AG09309 (cell line): Measurements from ENCODE around the gene LMOD3.

Source experiments
- DNase-seq: peaks from one replicate; pipeline ENCODE4 v3.0.0-alpha.2; 2010; ENCODE audit warnings: low read depth
- H3K4me3 ChIP-seq: 2 replicates; pipeline ENCODE4 v1.5.1; 2011; ENCODE audit warnings: mild to moderate bottlenecking, low read depth, low read length, moderate library complexity; ENCODE audit not compliant: control insufficient read depth
- TF ChIP-seq, protein P1 (sequence below): IDR thresholded peaks from 2 replicates; pipeline ENCODE4 v1.5.1; 2011; ENCODE audit warnings: mild to moderate bottlenecking, low read depth, low read length, inconsistent platforms; ENCODE audit not compliant: insufficient read depth, control insufficient read depth; ENCODE audit errors: missing control alignments

Gene LMOD3

DNA sequence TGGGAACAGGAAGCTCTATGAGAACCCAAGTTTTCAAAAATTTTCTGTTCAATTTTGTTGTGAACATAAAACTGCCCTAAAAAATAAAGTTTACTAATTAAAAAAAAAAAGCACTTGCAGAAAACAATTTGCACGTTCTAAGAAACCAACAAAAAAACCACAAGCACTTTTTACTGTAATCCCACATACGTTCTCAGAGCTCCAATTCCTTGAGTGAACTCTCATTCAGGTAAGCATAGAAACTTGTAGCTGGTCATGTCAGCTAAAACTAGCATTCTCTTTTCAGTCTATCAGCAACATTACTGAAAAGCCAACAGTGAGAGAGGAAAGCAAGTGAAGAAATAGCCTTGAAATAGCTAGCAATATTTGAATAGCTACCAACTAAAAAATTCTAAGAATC, 58.8 kb downstream of the LMOD3 start:
- TF ChIP-seq, protein P1, sequence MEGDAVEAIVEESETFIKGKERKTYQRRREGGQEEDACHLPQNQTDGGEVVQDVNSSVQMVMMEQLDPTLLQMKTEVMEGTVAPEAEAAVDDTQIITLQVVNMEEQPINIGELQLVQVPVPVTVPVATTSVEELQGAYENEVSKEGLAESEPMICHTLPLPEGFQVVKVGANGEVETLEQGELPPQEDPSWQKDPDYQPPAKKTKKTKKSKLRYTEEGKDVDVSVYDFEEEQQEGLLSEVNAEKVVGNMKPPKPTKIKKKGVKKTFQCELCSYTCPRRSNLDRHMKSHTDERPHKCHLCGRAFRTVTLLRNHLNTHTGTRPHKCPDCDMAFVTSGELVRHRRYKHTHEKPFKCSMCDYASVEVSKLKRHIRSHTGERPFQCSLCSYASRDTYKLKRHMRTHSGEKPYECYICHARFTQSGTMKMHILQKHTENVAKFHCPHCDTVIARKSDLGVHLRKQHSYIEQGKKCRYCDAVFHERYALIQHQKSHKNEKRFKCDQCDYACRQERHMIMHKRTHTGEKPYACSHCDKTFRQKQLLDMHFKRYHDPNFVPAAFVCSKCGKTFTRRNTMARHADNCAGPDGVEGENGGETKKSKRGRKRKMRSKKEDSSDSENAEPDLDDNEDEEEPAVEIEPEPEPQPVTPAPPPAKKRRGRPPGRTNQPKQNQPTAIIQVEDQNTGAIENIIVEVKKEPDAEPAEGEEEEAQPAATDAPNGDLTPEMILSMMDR = no peak
- no peak overlapping the region for H3K4me3 ChIP-seq
- DNase-seq = no peak

DNA sequence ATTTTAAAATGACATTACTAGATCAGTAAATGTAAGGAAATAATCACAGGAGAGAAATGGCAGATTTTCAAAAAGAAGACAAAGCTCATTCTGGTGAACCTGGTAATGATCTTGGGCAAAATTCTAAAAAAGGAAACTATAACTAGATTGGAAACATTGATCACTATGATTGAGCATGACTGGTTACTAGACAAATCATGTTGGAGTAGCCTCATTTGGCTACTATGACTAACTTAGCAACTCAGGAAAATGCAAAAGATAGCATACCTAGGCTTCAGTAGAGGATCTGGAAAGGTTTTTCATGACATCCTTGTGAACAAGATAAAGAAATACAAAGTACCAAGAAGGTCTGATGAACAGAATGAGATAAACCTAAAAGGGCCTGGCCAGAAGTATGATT, 62.7 kb downstream of the LMOD3 start:
- DNase-seq = no peak
- TF ChIP-seq, protein P1 = no peak
- H3K4me3 ChIP-seq = no peak overlapping the region

DNA sequence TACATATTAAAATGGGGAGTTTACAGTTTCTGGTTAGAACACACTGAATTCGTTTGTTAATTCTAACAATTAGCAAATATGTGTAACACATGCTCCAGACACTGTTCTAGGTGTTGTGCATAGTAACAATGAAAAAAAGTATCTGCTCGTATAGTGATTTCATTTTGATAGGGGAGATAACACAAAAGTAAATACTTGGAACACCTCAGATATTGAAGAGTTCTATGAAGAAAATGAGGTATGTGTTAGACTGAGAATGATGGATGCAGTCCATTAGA, 63.5 kb downstream of the LMOD3 start:
- DNase-seq = no peak
- TF ChIP-seq, protein P1 = no peak
- H3K4me3 ChIP-seq = no peak overlapping the region

DNA sequence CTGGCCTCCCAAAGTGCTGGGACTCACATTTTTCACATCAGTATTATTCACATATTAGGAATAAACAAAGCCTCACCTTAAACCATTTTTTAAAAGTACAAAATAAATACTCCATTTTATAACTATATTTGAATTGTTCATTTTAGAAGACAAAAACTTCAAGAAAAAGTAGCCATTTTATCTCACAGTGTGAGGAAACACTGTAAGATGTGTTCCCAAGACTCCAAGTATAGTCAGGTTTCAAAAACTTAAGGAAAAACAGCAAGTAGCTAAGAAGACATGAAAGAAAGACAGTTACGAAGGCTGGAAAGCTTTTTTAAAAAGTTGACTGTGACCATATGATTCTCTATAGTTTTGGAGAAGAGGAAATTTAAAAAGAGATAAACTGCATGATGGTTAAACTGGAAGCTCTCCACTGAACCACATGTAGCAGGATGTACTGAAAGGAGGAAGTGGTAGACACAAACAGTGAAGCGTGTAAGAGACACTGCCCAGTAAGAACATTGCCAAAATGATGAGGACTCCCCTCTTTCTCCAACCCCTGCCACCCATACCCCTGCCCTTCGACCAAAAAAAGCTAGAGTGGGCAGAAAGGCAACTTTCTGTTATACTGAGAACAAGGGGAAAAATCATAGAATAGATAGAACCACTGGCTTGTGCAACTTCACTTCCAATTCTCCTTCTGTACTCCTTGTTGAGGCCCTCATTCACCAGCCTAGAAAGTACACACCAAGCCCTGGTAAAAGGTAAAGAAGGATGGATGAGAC, 64.0 kb downstream of the LMOD3 start:
- no peak for DNase-seq
- no peak overlapping the region for H3K4me3 ChIP-seq
- TF ChIP-seq, protein P1 = no peak
